ENCODE results near the gene PPM1G. TPM values are rescaled to one million over a fixed set of nuclear protein-coding genes. Genes with fewer than 3 reads are reported as not detected.

PPM1G gene
- total RNA-seq, 6 experiments from 2014 or later, result 74.6 to 96.8 (median 87.8) TPM

- Mint-ChIP-seq H3K9me3 (no peaks in the 10 kb centered on the region), H3K27ac (no peak overlapping the region), H3K4me1 (ENCODE audit: low read depth) (peaks cover 6% of the 10 kb centered on the region), H3K27me3 (ENCODE audit: insufficient read depth) (0 out of 2 replicates have a peak, but pooled peaks cover 3% of the 10 kb centered on the region), H3K4me3 (no peak overlapping the region), H3K36me3 (ENCODE audit: low read depth) (no peaks in the 10 kb centered on the region)
- DNase-seq, result no peak
- TF ChIP-seq CTCF (IDR thresholded peaks at IDR 0.05), result no peak
These were observed 13.6 kb upstream of the PPM1G start for GRCh38 chr2:27422958-27423357.

GRCh38 chr2:27421660-27422250 lies 12.4 kb upstream of the PPM1G start:
- no peak overlapping the region for H3K27ac Mint-ChIP-seq
- no peaks in the 10 kb centered on the region for H3K4me1 Mint-ChIP-seq (ENCODE audit: low read depth)
- no peak for DNase-seq
- TF ChIP-seq CTCF (IDR thresholded peaks at IDR 0.05), result no peak
- no peaks in the 10 kb centered on the region for H3K36me3 Mint-ChIP-seq (ENCODE audit: low read depth)
- no peak overlapping the region for H3K4me3 Mint-ChIP-seq
- H3K9me3 Mint-ChIP-seq, result no peaks in the 10 kb centered on the region
- 0 out of 2 replicates have a peak, but pooled peaks cover 3% of the 10 kb centered on the region for H3K27me3 Mint-ChIP-seq (ENCODE audit: insufficient read depth)

- no peaks in the 10 kb centered on the region for H3K9me3 Mint-ChIP-seq
- no peaks in the 10 kb centered on the region for H3K36me3 Mint-ChIP-seq (ENCODE audit: low read depth)
- H3K27ac Mint-ChIP-seq, result no peak overlapping the region
- H3K4me1 Mint-ChIP-seq (ENCODE audit: low read depth), result no peaks in the 10 kb centered on the region
- no peak for TF ChIP-seq CTCF (IDR thresholded peaks at IDR 0.05)
- no peak for DNase-seq
- 0 out of 2 replicates have a peak, but pooled peaks cover 3% of the 10 kb centered on the region for H3K27me3 Mint-ChIP-seq (ENCODE audit: insufficient read depth)
- no peak overlapping the region for H3K4me3 Mint-ChIP-seq
These were observed 11.6 kb upstream of the PPM1G start for GRCh38 chr2:27420996-27421395.

- Mint-ChIP-seq H3K27ac (no peak overlapping the region), H3K36me3 (ENCODE audit: low read depth) (no peaks in the 10 kb centered on the region), H3K4me3 (no peak overlapping the region), H3K9me3 (no peaks in the 10 kb centered on the region; the same call in 1 of the 2 replicates), H3K27me3 (ENCODE audit: insufficient read depth) (no peaks in the 10 kb centered on the region; the same call in 1 of the 2 replicates), H3K4me1 (ENCODE audit: low read depth) (no peaks in the 10 kb centered on the region)
- no peak for TF ChIP-seq CTCF (IDR thresholded peaks at IDR 0.05)
- DNase-seq, result no peak
These were observed 6.8 kb upstream of the PPM1G start for GRCh38 chr2:27416151-27416550.

GRCh38 chr2:27412419-27413152 lies 3.2 kb upstream of the PPM1G start:
- no peak for TF ChIP-seq CTCF (IDR thresholded peaks at IDR 0.05)
- Mint-ChIP-seq H3K36me3 (ENCODE audit: low read depth) (peaks cover 5% of the 10 kb centered on the region), H3K4me3 (no peak overlapping the region), H3K27ac (no peak overlapping the region), H3K9me3 (peaks cover 4% of the 10 kb centered on the region), H3K4me1 (ENCODE audit: low read depth) (peaks cover 16% of the 10 kb centered on the region), H3K27me3 (ENCODE audit: insufficient read depth) (no peaks in the 10 kb centered on the region; the same call in 1 of the 2 replicates)
- no peak for DNase-seq

All from HFFc6 (cell line).